Subcutaneous abdominal adipose tissue (tissue), 5 donors: ENCODE results near the gene TNK2.

ENCODE experiments used
- H3K27ac ChIP-seq: one replicate; pipeline ENCODE4 v1.7.0; 2013; ENCODE audit warnings: low read depth, mild to moderate bottlenecking, inconsistent platforms, low read length, moderate library complexity
- H3K27me3 ChIP-seq, 5 donors: one replicate each; pipeline ENCODE4 v1.7.0; 2013; ENCODE audit warnings: low read length in 5 of 5, inconsistent platforms in 1 of 5; ENCODE audit not compliant: control insufficient read depth in 5 of 5, insufficient read depth in 4 of 5
- H3K36me3 ChIP-seq, 5 donors: one replicate each; pipeline ENCODE4 v1.7.0; 2013; ENCODE audit warnings: low read length in 5 of 5; ENCODE audit not compliant: control insufficient read depth in 5 of 5, insufficient read depth in 5 of 5
- H3K4me1 ChIP-seq, 5 donors: one replicate each; pipeline ENCODE4 v1.7.0; 2013; ENCODE audit warnings: low read length in 5 of 5, mild to moderate bottlenecking in 3 of 5, moderate library complexity in 1 of 5; ENCODE audit not compliant: control insufficient read depth in 5 of 5, insufficient read depth in 5 of 5
- H3K4me3 ChIP-seq, 5 donors: one replicate each; pipeline ENCODE4 v1.7.0; 2013; ENCODE audit warnings: low read length in 5 of 5, low read depth in 1 of 5
- H3K9ac ChIP-seq, 5 donors: one replicate each; pipeline ENCODE4 v1.7.0; 2013; ENCODE audit warnings: low read length in 5 of 5, mild to moderate bottlenecking in 4 of 5, moderate library complexity in 3 of 5
- H3K9me3 ChIP-seq, 5 donors: one replicate each; pipeline ENCODE4 v1.7.0; 2013; ENCODE audit warnings: low read length in 5 of 5; ENCODE audit not compliant: control insufficient read depth in 5 of 5
- donor health status: healthy.
- donor health status: healthy.
- donor health status: healthy.
- donor health status: healthy.
- donor health status: healthy.

TNK2 gene

DNA sequence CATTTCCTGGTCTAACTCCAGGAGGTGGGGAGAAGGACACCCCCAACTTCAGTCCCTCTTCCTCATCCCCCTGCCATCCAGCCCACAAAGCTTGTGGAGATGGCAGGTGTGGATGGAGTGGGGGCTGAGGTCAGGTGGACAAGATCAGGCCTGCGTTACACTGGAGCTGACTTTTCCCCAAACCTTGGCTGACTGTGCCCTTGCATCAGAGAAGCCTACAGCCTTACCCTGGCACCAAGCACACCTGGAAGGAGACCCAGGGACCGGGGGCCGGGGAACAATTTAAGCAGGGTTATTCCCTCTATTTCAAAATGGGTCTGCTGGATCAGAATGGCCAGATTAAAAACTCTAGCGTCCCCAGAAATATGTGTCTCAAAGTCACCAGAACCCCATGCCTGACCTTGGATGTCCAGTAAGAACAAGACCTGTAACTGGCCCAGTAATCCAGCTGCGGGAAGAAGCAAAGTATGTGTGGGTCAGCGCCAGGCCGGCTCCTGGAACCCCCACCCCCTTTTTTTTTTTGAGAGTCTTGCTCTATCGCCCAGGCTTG lies 14.4 kb downstream of the TNK2 start:
- H3K36me3 ChIP-seq, result no peaks in the 10 kb centered on the region
- no peaks in the 10 kb centered on the region for H3K27me3 ChIP-seq
- H3K4me1 ChIP-seq, result peaks cover 17 to 83% (median 71%) of the 10 kb centered on the region in 5 donors
- peak overlapping the region in 1 of 5 donors; percentile 48 for H3K9ac ChIP-seq
- no peak overlapping the region for H3K27ac ChIP-seq
- H3K4me3 ChIP-seq, result no peak overlapping the region
- H3K9me3 ChIP-seq, result no peaks in the 10 kb centered on the region

GRCh38 chr3:195893516-195893915 lies 14.8 kb downstream of the TNK2 start:
- Histone ChIP-seq H3K4me1 (peaks cover 17 to 87% (median 71%) of the 10 kb centered on the region in 5 donors), H3K4me3 (no peak overlapping the region), H3K36me3 (peaks cover 0 to under 1% (median 0%) of the 10 kb centered on the region in 5 donors), H3K27me3 (no peaks in the 10 kb centered on the region), H3K27ac (peak overlapping the region; percentile 41), H3K9me3 (no peaks in the 10 kb centered on the region), H3K9ac (peak overlapping the region in 2 of 5 donors; percentile 6 to 48)

DNA sequence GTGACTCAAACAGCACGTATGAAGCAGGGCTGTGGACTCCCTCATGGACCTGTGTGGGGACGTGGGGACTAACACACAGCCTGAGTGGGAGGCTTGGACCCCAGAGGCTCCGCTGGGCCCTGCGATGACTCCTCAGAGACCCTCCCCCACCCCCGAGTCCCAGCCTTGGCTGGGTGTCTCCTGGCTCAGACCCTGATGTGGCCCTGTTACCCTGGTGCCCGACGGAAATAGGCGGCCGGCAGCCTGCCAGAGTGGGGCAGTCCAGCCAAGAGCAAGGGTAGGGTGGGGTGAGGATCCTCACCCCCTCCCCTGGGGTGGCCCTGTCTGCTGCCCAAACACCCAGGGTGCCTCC lies 15.3 kb downstream of the TNK2 start:
- H3K9me3 ChIP-seq, result no peaks in the 10 kb centered on the region
- H3K36me3 ChIP-seq, result peaks cover 0 to 5% (median 3%) of the 10 kb centered on the region in 5 donors
- H3K9ac ChIP-seq, result peak overlapping the region in 2 of 5 donors; percentile 6 to 48
- peak overlapping the region; percentile 41 for H3K27ac ChIP-seq
- H3K4me3 ChIP-seq, result peak overlapping the region; percentile 29 to 61 (median 32)
- H3K4me1 ChIP-seq, result peaks cover 17 to 89% (median 71%) of the 10 kb centered on the region in 5 donors
- no peaks in the 10 kb centered on the region for H3K27me3 ChIP-seq

- Histone ChIP-seq H3K27me3 (no peaks in the 10 kb centered on the region), H3K9ac (peak overlapping the region in 2 of 5 donors; percentile 6 to 64), H3K36me3 (peaks cover 0 to 9% (median 9%) of the 10 kb centered on the region in 5 donors), H3K4me1 (peaks cover 17 to 87% (median 69%) of the 10 kb centered on the region in 5 donors), H3K9me3 (no peaks in the 10 kb centered on the region), H3K27ac (peak overlapping the region; percentile 41), H3K4me3 (peak overlapping the region; percentile 37 to 62 (median 61))
Measured at GRCh38 chr3:195892105-195893043, 16.0 kb downstream of the TNK2 start.

DNA sequence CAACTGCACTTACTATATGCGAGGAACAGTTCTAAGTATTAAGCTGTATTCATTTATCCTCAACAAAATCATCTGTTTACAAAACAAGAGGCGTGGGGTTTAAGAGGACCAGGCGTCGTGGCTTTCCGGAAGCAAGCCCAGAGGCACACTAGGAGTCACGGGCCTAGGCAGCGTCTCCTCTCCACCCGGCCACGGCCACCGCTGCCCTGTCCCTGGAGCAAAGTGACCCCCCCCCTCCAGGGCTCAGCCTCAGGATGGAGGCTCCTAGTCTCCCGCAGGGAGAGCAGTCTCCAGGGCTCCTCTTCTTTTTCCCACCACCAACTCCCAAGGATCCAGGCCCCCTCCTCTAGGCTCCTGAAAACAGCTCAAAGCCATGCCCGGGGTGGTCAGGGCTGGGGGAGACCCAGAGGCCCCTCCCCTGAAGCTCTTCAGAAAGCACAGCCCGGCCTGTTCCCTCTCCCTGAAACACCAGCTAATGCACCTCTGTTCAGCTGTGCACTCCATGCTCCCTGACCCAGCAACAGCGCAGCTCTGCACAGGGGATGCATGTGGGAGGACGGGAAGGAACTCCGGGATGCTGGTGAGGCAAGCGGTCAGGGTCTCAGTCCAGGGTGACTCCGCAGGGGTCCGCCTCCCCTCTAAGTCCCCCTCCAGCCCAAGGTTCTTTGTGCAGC lies 16.8 kb downstream of the TNK2 start:
- Histone ChIP-seq H3K27me3 (no peaks in the 10 kb centered on the region), H3K9me3 (no peaks in the 10 kb centered on the region), H3K27ac (no peak overlapping the region), H3K9ac (peak overlapping the region in 1 of 5 donors; percentile 64), H3K4me1 (peaks cover 14 to 84% (median 64%) of the 10 kb centered on the region in 5 donors), H3K4me3 (peak overlapping the region; percentile 37 to 62 (median 61)), H3K36me3 (peaks cover 0 to 9% (median 9%) of the 10 kb centered on the region in 5 donors)

- Histone ChIP-seq H3K36me3 (peaks cover 0 to 14% (median 9%) of the 10 kb centered on the region in 5 donors), H3K4me3 (no peak overlapping the region), H3K27me3 (no peaks in the 10 kb centered on the region), H3K4me1 (peaks cover 15 to 86% (median 65%) of the 10 kb centered on the region in 5 donors), H3K9ac (peak overlapping the region in 2 of 5 donors; percentile 41 to 52), H3K9me3 (no peaks in the 10 kb centered on the region), H3K27ac (no peak overlapping the region)
Measured at GRCh38 chr3:195889870-195890295, 18.5 kb downstream of the TNK2 start.

DNA sequence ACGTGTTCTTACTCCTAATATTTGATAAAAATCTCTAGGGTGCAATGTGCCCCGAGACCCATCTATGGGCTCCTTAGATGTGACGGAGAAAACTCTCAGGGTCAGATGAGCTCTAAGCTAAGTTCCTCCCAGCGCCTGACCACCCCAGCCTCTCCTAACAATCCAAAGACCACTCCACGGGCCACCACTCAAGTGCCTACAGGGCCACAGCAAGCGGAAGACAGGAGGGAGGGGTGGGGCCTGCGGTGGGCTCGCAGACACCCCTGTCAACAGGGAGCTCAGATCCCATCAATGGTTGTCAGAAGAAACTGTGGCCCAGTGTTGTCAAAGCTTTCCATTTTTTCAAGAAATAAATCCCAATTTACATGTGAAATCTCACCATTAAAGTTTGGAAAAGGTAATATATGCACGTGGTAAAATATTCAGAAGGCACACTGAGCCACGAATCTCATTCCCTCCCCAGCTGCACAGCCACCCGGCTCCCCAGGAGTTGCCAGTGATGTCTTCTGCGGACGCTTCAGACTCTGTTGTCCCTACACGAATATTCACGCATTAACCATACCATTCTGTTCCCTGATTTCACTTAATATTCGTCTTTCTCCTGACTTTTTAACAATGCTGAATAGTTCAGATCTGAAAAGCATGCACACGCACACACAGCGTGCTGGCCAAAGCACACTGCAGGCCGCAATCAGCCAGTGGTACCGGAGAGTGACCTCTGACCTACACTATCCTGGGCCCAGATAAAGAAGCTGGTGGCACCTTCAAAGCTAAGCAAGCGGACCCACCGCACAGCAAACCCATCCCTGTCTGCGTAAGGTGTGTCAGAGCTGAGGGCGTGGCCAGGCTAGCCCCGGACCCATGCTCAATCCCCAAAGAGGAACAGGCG lies 19.1 kb downstream of the TNK2 start:
- no peaks in the 10 kb centered on the region for H3K9me3 ChIP-seq
- peaks cover 13 to 81% (median 61%) of the 10 kb centered on the region in 5 donors for H3K4me1 ChIP-seq
- H3K36me3 ChIP-seq, result peaks cover 0 to 19% (median 11%) of the 10 kb centered on the region in 5 donors
- H3K9ac ChIP-seq, result peak overlapping the region in 1 of 5 donors; percentile 52
- no peaks in the 10 kb centered on the region for H3K27me3 ChIP-seq
- no peak overlapping the region for H3K27ac ChIP-seq
- H3K4me3 ChIP-seq, result no peak overlapping the region

DNA sequence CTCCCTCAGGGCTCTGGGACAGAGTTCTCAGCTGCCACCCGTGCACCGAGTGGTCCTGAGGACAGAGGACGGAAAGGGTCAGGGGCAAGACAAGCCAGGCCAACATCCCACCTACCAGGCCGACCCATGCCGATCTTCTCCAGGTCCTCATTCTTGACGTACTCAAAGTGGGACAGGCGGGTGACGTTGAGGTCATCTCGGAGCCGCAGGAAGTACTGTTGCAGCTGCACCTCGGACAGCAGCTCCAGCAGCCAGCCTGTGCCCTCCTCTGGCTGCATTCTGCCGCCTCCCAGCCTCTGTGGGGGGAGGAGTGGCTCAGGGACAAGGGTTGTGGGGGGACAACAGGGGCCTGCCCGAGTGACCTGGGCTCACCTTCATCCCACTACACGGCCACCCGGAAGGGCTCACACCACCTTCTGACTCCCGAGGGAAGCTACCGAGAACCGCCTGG lies 20.0 kb downstream of the TNK2 start:
- H3K4me1 ChIP-seq, result peaks cover 13 to 72% (median 53%) of the 10 kb centered on the region in 5 donors
- H3K9me3 ChIP-seq, result no peaks in the 10 kb centered on the region
- H3K36me3 ChIP-seq, result peaks cover 0 to 26% (median 16%) of the 10 kb centered on the region in 5 donors
- no peak overlapping the region for H3K9ac ChIP-seq
- H3K4me3 ChIP-seq, result no peak overlapping the region
- H3K27me3 ChIP-seq, result no peaks in the 10 kb centered on the region
- H3K27ac ChIP-seq, result no peak overlapping the region

GRCh38 chr3:195887670-195888069 lies 20.7 kb downstream of the TNK2 start:
- Histone ChIP-seq H3K36me3 (peaks cover 0 to 33% (median 23%) of the 10 kb centered on the region in 5 donors), H3K27ac (no peak overlapping the region), H3K4me1 (peaks cover 11 to 65% (median 46%) of the 10 kb centered on the region in 5 donors), H3K9ac (no peak overlapping the region), H3K4me3 (no peak overlapping the region), H3K27me3 (no peaks in the 10 kb centered on the region), H3K9me3 (no peaks in the 10 kb centered on the region)
